H9 (cell line): ENCODE measurements around the gene GATA2. TPM values are rescaled to one million over a fixed set of nuclear protein-coding genes. Genes with fewer than 3 reads are reported as not detected.
A peak's percentile ranks its signal among the peaks of the same experiment; 100 is the strongest.

Source experiments
- DNase-seq: peaks from one replicate; pipeline ENCODE4 v3.0.0-alpha.2; 2017
- H2AFZ ChIP-seq: one replicate; pipeline ENCODE4 v1.6.1; 2013; ENCODE audit warnings: mild to moderate bottlenecking, low read length, control low read depth, moderate library complexity
- H2AK5ac ChIP-seq: 2 replicates; pipeline ENCODE4 v1.6.1; 2013; ENCODE audit warnings: low read length, control low read depth, mixed read lengths; ENCODE audit not compliant: insufficient read length
- H2BK120ac ChIP-seq: one replicate; pipeline ENCODE4 v1.6.1; 2013; ENCODE audit warnings: low read depth, mild to moderate bottlenecking, low read length, control low read depth, inconsistent platforms; ENCODE audit not compliant: poor library complexity, severe bottlenecking
- H2BK12ac ChIP-seq: 2 replicates; pipeline ENCODE4 v1.6.1; 2013; ENCODE audit warnings: low read length, control low read depth, mixed read lengths, low read depth; ENCODE audit not compliant: insufficient read length
- H2BK15ac ChIP-seq: 2 replicates; pipeline ENCODE4 v1.6.1; 2013; ENCODE audit warnings: low read depth, low read length, control low read depth
- H2BK20ac ChIP-seq: one replicate; pipeline ENCODE4 v1.6.1; 2013; ENCODE audit warnings: low read depth, mild to moderate bottlenecking, low read length, control low read depth, inconsistent platforms; ENCODE audit not compliant: poor library complexity, severe bottlenecking
- H2BK5ac ChIP-seq: 2 replicates; pipeline ENCODE4 v1.6.1; 2013; ENCODE audit warnings: low read length, control low read depth, mixed read lengths; ENCODE audit not compliant: insufficient read length
- H3K14ac ChIP-seq: 2 replicates; pipeline ENCODE4 v1.6.1; 2013; ENCODE audit warnings: low read length, control low read depth; ENCODE audit not compliant: insufficient read depth
- H3K18ac ChIP-seq: 2 replicates; pipeline ENCODE4 v1.6.1; 2013; ENCODE audit warnings: low read depth, mild to moderate bottlenecking, mixed read lengths, low read length, control low read depth; ENCODE audit not compliant: insufficient read length
- H3K23ac ChIP-seq: 2 replicates; pipeline ENCODE4 v1.6.1; 2013; ENCODE audit warnings: low read length, control low read depth, mixed read lengths, low read depth; ENCODE audit not compliant: insufficient read length
- H3K23me2 ChIP-seq: 2 replicates; pipeline ENCODE4 v1.6.1; 2013; ENCODE audit warnings: low read depth, mild to moderate bottlenecking, mixed read lengths, low read length, control low read depth; ENCODE audit not compliant: insufficient read length, poor library complexity, severe bottlenecking
- H3K27ac ChIP-seq: 2 replicates; pipeline ENCODE4 v1.5.1; 2013; ENCODE audit warnings: low read length, control low read depth, mixed read lengths, low read depth; ENCODE audit not compliant: insufficient read length
- H3K27me3 ChIP-seq: 2 replicates; pipeline ENCODE4 v1.6.1; 2013; ENCODE audit warnings: low read length, control low read depth, inconsistent platforms; ENCODE audit not compliant: insufficient read depth
- H3K4ac ChIP-seq: 2 replicates; pipeline ENCODE4 v1.6.1; 2013; ENCODE audit warnings: low read depth, mild to moderate bottlenecking, control low read depth, inconsistent platforms, low read length, moderate library complexity
- H3K4me1 ChIP-seq: 2 replicates; pipeline ENCODE4 v1.6.1; 2013; ENCODE audit warnings: low read length, control low read depth, inconsistent platforms; ENCODE audit not compliant: insufficient read depth
- H3K4me2 ChIP-seq: 2 replicates; pipeline ENCODE4 v1.6.1; 2013; ENCODE audit warnings: low read length, control low read depth, mixed read lengths; ENCODE audit not compliant: insufficient read length, insufficient read depth
- H3K56ac ChIP-seq: 2 replicates; pipeline ENCODE4 v1.6.1; 2013; ENCODE audit warnings: low read depth, mild to moderate bottlenecking, mixed read lengths, low read length, control low read depth; ENCODE audit not compliant: insufficient read length
- H3K79me1 ChIP-seq: 2 replicates; pipeline ENCODE4 v1.6.1; 2013; ENCODE audit warnings: low read depth, mild to moderate bottlenecking, moderate library complexity, low read length, control low read depth, inconsistent platforms; ENCODE audit not compliant: insufficient read depth, poor library complexity, severe bottlenecking
- H3K79me2 ChIP-seq: 2 replicates; pipeline ENCODE4 v1.6.1; 2013; ENCODE audit warnings: low read length, control low read depth, inconsistent platforms; ENCODE audit not compliant: insufficient read depth
- H3K9ac ChIP-seq: 2 replicates; pipeline ENCODE4 v1.6.1; 2013; ENCODE audit warnings: low read length, control low read depth, mixed read lengths; ENCODE audit not compliant: insufficient read length; ENCODE audit errors: extremely low read depth
- H3K9me3 ChIP-seq: one replicate; pipeline ENCODE4 v1.6.1; 2013; ENCODE audit warnings: low read depth, low read length, inconsistent platforms; ENCODE audit not compliant: control insufficient read depth
- H3T11ph ChIP-seq: one replicate; pipeline ENCODE4 v1.6.1; 2013; ENCODE audit warnings: mild to moderate bottlenecking, low read length, control low read depth, inconsistent platforms
- H4K20me1 ChIP-seq: one replicate; pipeline ENCODE4 v1.6.1; 2013; ENCODE audit not compliant: control insufficient read depth, insufficient read length, insufficient read depth
- H4K5ac ChIP-seq: 2 replicates; pipeline ENCODE4 v1.6.1; 2013; ENCODE audit warnings: low read depth, mild to moderate bottlenecking, mixed read lengths, low read length, control low read depth; ENCODE audit not compliant: insufficient read length
- H4K8ac ChIP-seq: replicated peaks from 2 replicates; pipeline ENCODE4 v1.6.1; 2013; ENCODE audit warnings: low read length, control low read depth, mixed read lengths, low read depth; ENCODE audit not compliant: insufficient read length
- H4K91ac ChIP-seq: 2 replicates; pipeline ENCODE4 v1.6.1; 2013; ENCODE audit warnings: low read depth, mild to moderate bottlenecking, moderate library complexity, mixed read lengths, low read length, control low read depth; ENCODE audit not compliant: insufficient read length
- H3K27ac Mint-ChIP-seq, 3 experiments: 2 replicates in 2 of 3; 3 replicates in 1 of 3; pipeline ENCODE4 v1.8.0; 2020 to 2021; ENCODE audit warnings: mixed read lengths in 3 of 3, mild to moderate bottlenecking in 1 of 3, moderate library complexity in 1 of 3
- H3K27me3 Mint-ChIP-seq: 2 replicates; pipeline ENCODE4 v1.8.0; 2021; ENCODE audit warnings: low read depth, mild to moderate bottlenecking, moderate library complexity, mixed read lengths
- H3K36me3 Mint-ChIP-seq, 3 experiments: 2 replicates in 2 of 3; 3 replicates in 1 of 3; pipeline ENCODE4 v1.8.0; 2020 to 2021; ENCODE audit warnings: low read depth in 3 of 3, mixed read lengths in 3 of 3; ENCODE audit not compliant: insufficient read depth in 1 of 3
- H3K4me1 Mint-ChIP-seq, 2 experiments: 2 replicates each; pipeline ENCODE4 v1.8.0; 2020; ENCODE audit warnings: mixed read lengths in 2 of 2
- H3K4me3 Mint-ChIP-seq, 2 experiments: 2 replicates in 1 of 2; 3 replicates in 1 of 2; pipeline ENCODE4 v1.8.0; 2020 to 2021; ENCODE audit warnings: mild to moderate bottlenecking in 2 of 2, mixed read lengths in 2 of 2, moderate library complexity in 1 of 2
- H3K9me3 Mint-ChIP-seq, 2 experiments: 2 replicates in 1 of 2; 3 replicates in 1 of 2; pipeline ENCODE4 v1.8.0; 2020; ENCODE audit warnings: mild to moderate bottlenecking in 2 of 2, mixed read lengths in 2 of 2, moderate library complexity in 1 of 2
- CTCF ChIP-seq: fragments of 200-600 bp; sonication (generic); conservative IDR thresholded peaks from 3 replicates; pipeline ENCODE4 v1.8.0; 2021; ENCODE audit warnings: antibody characterized with exemption, mild to moderate bottlenecking
- WGBS: extraction: QIAGEN DNeasy Blood & Tissue Kit; methylation state at CpG from one replicate; pipeline ENCODE4 v1.1.7; 2013; ENCODE audit warnings: missing lambda C conversion rate, low lambda C conversion rate, mixed read lengths; ENCODE audit not compliant: insufficient read length; ENCODE audit errors: extremely low coverage; 5-methylcytosine and 5-hydroxymethylcytosine counted together
- total RNA-seq: library from RNA; stranded (reverse); gene quantifications from 2 replicates; pipeline ENCODE4 v1.2.1, GENCODE V29; 2021

Gene GATA2
- total RNA-seq, 1 experiment from 2014 or later, result 1.9 TPM

GRCh38 chr3:128431803-128432300 lies 61.1 kb downstream of the GATA2 start:
- TF ChIP-seq CTCF, result no peak
- H2BK15ac ChIP-seq, result no peak overlapping the region
- peak; percentile 47 for DNase-seq
- H3K4me1 Mint-ChIP-seq, result peaks cover 56 to 73% of the 10 kb centered on the region in 2 experiments
- no peak overlapping the region for H2BK12ac ChIP-seq
- H2BK20ac ChIP-seq, result no peak overlapping the region
- H2AFZ ChIP-seq, result no peak overlapping the region
- H3K23me2 ChIP-seq, result peaks cover 7% of the 10 kb centered on the region
- H3K9me3 Mint-ChIP-seq, result no peaks in the 10 kb centered on the region; a peak in 1 of 5 replicates
- peak overlapping the region; percentile 92 for H3K14ac ChIP-seq
- no peak overlapping the region for H3K27ac ChIP-seq
- no CpG with 5 or more reads among the region's 13 CpGs for WGBS
- H3K18ac ChIP-seq, result peak overlapping the region; percentile 95
- H2AK5ac ChIP-seq, result no peak overlapping the region
- no peaks in the 10 kb centered on the region for H3K79me2 ChIP-seq
- H3K27me3 Mint-ChIP-seq, result peaks cover 84% of the 10 kb centered on the region
- H3K9ac ChIP-seq, result no peak overlapping the region
- no peaks in the 10 kb centered on the region for H3K9me3 ChIP-seq
- H4K8ac ChIP-seq, result no peak overlapping the region
- H3K4ac ChIP-seq, result no peak overlapping the region
- no peak overlapping the region for H4K91ac ChIP-seq
- H4K5ac ChIP-seq, result no peak overlapping the region
- H2BK5ac ChIP-seq, result no peak overlapping the region
- H3K27ac Mint-ChIP-seq, result peak overlapping the region; percentile 30 to 92 (median 90); a peak in 3 of 7 replicates
- H4K20me1 ChIP-seq, result no peaks in the 10 kb centered on the region
- H3K4me1 ChIP-seq, result peaks cover 2% of the 10 kb centered on the region; the same call in 1 of the 2 replicates
- H2BK120ac ChIP-seq, result no peak overlapping the region
- no peaks in the 10 kb centered on the region; a peak in 2 of 7 replicates for H3K36me3 Mint-ChIP-seq
- H3K23ac ChIP-seq, result no peak overlapping the region
- H3K27me3 ChIP-seq, result peaks cover 20% of the 10 kb centered on the region; the same call in 1 of the 2 replicates
- no peaks in the 10 kb centered on the region for H3K79me1 ChIP-seq
- no peak overlapping the region for H3T11ph ChIP-seq
- no peak overlapping the region for H3K56ac ChIP-seq
- H3K4me2 ChIP-seq, result peak overlapping the region; percentile 76
- peak overlapping the region; percentile 59 to 82 for H3K4me3 Mint-ChIP-seq
